SK-N-SH treated with all-trans-retinoic acid at 6 μM for 48 hours (cell line): ENCODE results near the gene PKIG.

Experiments used
- ATAC-seq: fragments of 200-7000 bp; cut with Tn5 transposase; 3 replicates; pipeline ENCODE4 v1.9.1; 2020; ENCODE audit warnings: mild to moderate bottlenecking, moderate library complexity
- ARNTL ChIP-seq: fragments of 450-650 bp; formaldehyde crosslinking; IDR thresholded peaks from 2 replicates; pipeline ENCODE4 v1.5.0; 2020; ENCODE audit warnings: low read depth, mild to moderate bottlenecking, moderate library complexity, borderline replicate concordance
- BACH2 ChIP-seq: fragments of 250-450 bp; sonication (Bioruptor Pico); IDR thresholded peaks from 2 replicates; pipeline ENCODE4 v1.9.0; 2021; ENCODE audit warnings: mild to moderate bottlenecking, borderline replicate concordance
- ESRRG ChIP-seq: fragments of 250-450 bp; sonication (Bioruptor Pico); IDR thresholded peaks from 2 replicates; pipeline ENCODE4 v1.6.1; 2021; ENCODE audit warnings: mild to moderate bottlenecking
- GLIS3 ChIP-seq: fragments of 250-450 bp; sonication (Bioruptor Pico); IDR thresholded peaks from 2 replicates; pipeline ENCODE4 v1.5.0; 2020; ENCODE audit warnings: mild to moderate bottlenecking, moderate library complexity
- ISL1 ChIP-seq: fragments of 250-450 bp; sonication (Bioruptor Pico); IDR thresholded peaks from 2 replicates; pipeline ENCODE4 v2.1.2; 2022; ENCODE audit warnings: mild to moderate bottlenecking, moderate library complexity
- OSR1 ChIP-seq: fragments of 250-450 bp; sonication (Bioruptor Pico); IDR thresholded peaks from 2 replicates; pipeline ENCODE4 v1.8.0; 2022; ENCODE audit warnings: moderate library complexity, mild to moderate bottlenecking, inconsistent platforms
- RARB ChIP-seq: fragments of 250-450 bp; sonication (Bioruptor Pico); IDR thresholded peaks from 2 replicates; pipeline ENCODE4 v1.8.0; 2021; ENCODE audit warnings: mild to moderate bottlenecking, moderate library complexity
- SNAI2 ChIP-seq: fragments of 250-450 bp; sonication (Bioruptor Pico); IDR thresholded peaks from 2 replicates; pipeline ENCODE4 v1.5.0; 2020; ENCODE audit warnings: mild to moderate bottlenecking, moderate library complexity
- ZC3H10 ChIP-seq: fragments of 250-450 bp; sonication (Bioruptor Pico); IDR thresholded peaks from 2 replicates; pipeline ENCODE4 v1.5.1; 2021; ENCODE audit warnings: mild to moderate bottlenecking, moderate library complexity
- ZFP3 ChIP-seq: fragments of 250-450 bp; sonication (Bioruptor Pico); IDR thresholded peaks from 2 replicates; pipeline ENCODE4 v1.5.0; 2020; ENCODE audit warnings: mild to moderate bottlenecking, moderate library complexity
- ZFP30 ChIP-seq: fragments of 450-650 bp; formaldehyde crosslinking; IDR thresholded peaks from 2 replicates; pipeline ENCODE4 v1.5.0; 2022; ENCODE audit warnings: mild to moderate bottlenecking, moderate library complexity
- ZNF565 ChIP-seq: fragments of 450-650 bp; formaldehyde crosslinking; conservative IDR thresholded peaks from 2 replicates; pipeline ENCODE4 v1.5.0; 2020; ENCODE audit warnings: low read depth, mild to moderate bottlenecking, moderate library complexity
- TF ChIP-seq, protein P1 (sequence below): fragments of 250-450 bp; sonication (Bioruptor Pico); IDR thresholded peaks from 2 replicates; pipeline ENCODE4 v1.8.0; 2020; ENCODE audit warnings: mild to moderate bottlenecking, moderate library complexity, borderline replicate concordance
- TF ChIP-seq, protein P2 (sequence below): fragments of 250-450 bp; sonication (Bioruptor Pico); IDR thresholded peaks from 2 replicates; pipeline ENCODE4 v1.5.0; 2020; ENCODE audit warnings: mild to moderate bottlenecking, moderate library complexity
- TF ChIP-seq, protein P3 (sequence below): fragments of 250-450 bp; sonication (Bioruptor Pico); IDR thresholded peaks from 2 replicates; pipeline ENCODE4 v1.5.1; 2021; ENCODE audit warnings: mild to moderate bottlenecking, moderate library complexity

The PKIG gene

DNA sequence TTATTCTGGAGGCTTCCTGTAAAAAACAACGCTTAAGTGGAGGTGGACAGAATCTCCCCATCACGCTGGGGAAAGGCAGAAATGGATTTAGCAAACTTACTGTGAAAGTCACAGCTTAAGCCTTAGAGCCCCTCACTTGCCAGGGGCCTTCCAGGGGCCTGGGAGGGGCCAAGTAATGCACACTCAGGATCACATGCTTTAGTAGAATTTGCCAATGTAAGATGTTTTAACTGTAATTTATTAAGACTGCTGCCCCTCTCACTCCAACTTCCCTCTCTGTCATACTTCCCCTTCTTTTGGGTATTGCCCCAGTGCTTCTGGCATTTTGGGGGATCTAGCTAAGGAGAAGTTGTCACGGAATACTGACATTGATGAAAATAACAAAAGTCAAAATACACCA is 81.8 kb downstream of the PKIG start (continued):
- TF ChIP-seq, protein P1, sequence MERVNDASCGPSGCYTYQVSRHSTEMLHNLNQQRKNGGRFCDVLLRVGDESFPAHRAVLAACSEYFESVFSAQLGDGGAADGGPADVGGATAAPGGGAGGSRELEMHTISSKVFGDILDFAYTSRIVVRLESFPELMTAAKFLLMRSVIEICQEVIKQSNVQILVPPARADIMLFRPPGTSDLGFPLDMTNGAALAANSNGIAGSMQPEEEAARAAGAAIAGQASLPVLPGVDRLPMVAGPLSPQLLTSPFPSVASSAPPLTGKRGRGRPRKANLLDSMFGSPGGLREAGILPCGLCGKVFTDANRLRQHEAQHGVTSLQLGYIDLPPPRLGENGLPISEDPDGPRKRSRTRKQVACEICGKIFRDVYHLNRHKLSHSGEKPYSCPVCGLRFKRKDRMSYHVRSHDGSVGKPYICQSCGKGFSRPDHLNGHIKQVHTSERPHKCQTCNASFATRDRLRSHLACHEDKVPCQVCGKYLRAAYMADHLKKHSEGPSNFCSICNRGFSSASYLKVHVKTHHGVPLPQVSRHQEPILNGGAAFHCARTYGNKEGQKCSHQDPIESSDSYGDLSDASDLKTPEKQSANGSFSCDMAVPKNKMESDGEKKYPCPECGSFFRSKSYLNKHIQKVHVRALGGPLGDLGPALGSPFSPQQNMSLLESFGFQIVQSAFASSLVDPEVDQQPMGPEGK, result no peak
- TF ChIP-seq, protein P2, sequence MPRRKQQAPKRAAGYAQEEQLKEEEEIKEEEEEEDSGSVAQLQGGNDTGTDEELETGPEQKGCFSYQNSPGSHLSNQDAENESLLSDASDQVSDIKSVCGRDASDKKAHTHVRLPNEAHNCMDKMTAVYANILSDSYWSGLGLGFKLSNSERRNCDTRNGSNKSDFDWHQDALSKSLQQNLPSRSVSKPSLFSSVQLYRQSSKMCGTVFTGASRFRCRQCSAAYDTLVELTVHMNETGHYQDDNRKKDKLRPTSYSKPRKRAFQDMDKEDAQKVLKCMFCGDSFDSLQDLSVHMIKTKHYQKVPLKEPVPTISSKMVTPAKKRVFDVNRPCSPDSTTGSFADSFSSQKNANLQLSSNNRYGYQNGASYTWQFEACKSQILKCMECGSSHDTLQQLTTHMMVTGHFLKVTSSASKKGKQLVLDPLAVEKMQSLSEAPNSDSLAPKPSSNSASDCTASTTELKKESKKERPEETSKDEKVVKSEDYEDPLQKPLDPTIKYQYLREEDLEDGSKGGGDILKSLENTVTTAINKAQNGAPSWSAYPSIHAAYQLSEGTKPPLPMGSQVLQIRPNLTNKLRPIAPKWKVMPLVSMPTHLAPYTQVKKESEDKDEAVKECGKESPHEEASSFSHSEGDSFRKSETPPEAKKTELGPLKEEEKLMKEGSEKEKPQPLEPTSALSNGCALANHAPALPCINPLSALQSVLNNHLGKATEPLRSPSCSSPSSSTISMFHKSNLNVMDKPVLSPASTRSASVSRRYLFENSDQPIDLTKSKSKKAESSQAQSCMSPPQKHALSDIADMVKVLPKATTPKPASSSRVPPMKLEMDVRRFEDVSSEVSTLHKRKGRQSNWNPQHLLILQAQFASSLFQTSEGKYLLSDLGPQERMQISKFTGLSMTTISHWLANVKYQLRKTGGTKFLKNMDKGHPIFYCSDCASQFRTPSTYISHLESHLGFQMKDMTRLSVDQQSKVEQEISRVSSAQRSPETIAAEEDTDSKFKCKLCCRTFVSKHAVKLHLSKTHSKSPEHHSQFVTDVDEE (CRISPR knock-in tag), result no peak
- TF ChIP-seq OSR1 (no peak), GLIS3 (CRISPR knock-in tag) (no peak), ZFP3 (CRISPR knock-in tag) (no peak), ISL1 (CRISPR knock-in tag) (no peak), SNAI2 (no peak), RARB (CRISPR knock-in tag) (no peak)

DNA sequence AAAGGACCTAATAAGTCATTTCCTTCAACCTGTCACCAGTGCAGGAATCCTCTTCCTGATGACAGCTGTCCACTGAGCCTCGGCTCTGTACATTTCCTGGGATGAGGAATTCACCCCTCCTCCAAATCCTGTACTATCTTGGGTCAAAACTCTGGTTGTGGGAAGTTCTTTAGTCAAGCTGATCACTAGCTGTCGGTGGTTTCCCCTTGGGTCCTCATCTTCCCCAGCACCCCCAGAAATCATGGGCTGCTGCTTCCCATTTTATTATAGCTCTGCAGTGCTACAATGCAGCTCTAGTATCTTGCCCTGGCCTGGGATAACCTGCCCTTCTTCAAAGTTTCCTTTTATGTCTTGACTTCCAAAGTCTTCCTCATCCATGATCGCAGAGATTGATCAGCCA is 83.7 kb downstream of the PKIG start:
- TF ChIP-seq ZC3H10 (CRISPR knock-in tag) (no peak), OSR1 (no peak), ESRRG (CRISPR knock-in tag) (no peak), BACH2 (CRISPR knock-in tag) (no peak), ZFP30 (CRISPR knock-in tag) (no peak), ISL1 (CRISPR knock-in tag) (no peak), SNAI2 (no peak), ARNTL (CRISPR knock-in tag) (no peak), ZFP3 (CRISPR knock-in tag) (no peak), ZNF565 (CRISPR knock-in tag) (no peak)
- TF ChIP-seq, protein P3, sequence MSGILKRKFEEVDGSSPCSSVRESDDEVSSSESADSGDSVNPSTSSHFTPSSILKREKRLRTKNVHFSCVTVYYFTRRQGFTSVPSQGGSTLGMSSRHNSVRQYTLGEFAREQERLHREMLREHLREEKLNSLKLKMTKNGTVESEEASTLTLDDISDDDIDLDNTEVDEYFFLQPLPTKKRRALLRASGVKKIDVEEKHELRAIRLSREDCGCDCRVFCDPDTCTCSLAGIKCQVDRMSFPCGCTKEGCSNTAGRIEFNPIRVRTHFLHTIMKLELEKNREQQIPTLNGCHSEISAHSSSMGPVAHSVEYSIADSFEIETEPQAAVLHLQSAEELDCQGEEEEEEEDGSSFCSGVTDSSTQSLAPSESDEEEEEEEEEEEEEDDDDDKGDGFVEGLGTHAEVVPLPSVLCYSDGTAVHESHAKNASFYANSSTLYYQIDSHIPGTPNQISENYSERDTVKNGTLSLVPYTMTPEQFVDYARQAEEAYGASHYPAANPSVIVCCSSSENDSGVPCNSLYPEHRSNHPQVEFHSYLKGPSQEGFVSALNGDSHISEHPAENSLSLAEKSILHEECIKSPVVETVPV, result no peak
- TF ChIP-seq, protein P2 (CRISPR knock-in tag), result no peak
- ATAC-seq, result no peak
